SK-N-SH treated with all-trans-retinoic acid at 6 μM for 48 hours (cell line): ENCODE data around the gene RALGPS1.
A peak's percentile ranks its signal among the peaks of the same experiment; 100 is the strongest.

ENCODE experiments used
- ATAC-seq: fragments of 200-7000 bp; cut with Tn5 transposase; 3 replicates; pipeline ENCODE4 v1.9.1; 2020; ENCODE audit warnings: mild to moderate bottlenecking, moderate library complexity
- ARNTL ChIP-seq: fragments of 450-650 bp; formaldehyde crosslinking; IDR thresholded peaks from 2 replicates; pipeline ENCODE4 v1.5.0; 2020; ENCODE audit warnings: low read depth, mild to moderate bottlenecking, moderate library complexity, borderline replicate concordance
- BACH2 ChIP-seq: fragments of 250-450 bp; sonication (Bioruptor Pico); IDR thresholded peaks from 2 replicates; pipeline ENCODE4 v1.9.0; 2021; ENCODE audit warnings: mild to moderate bottlenecking, borderline replicate concordance
- ESRRG ChIP-seq: fragments of 250-450 bp; sonication (Bioruptor Pico); IDR thresholded peaks from 2 replicates; pipeline ENCODE4 v1.6.1; 2021; ENCODE audit warnings: mild to moderate bottlenecking
- GLIS3 ChIP-seq: fragments of 250-450 bp; sonication (Bioruptor Pico); IDR thresholded peaks from 2 replicates; pipeline ENCODE4 v1.5.0; 2020; ENCODE audit warnings: mild to moderate bottlenecking, moderate library complexity
- ISL1 ChIP-seq: fragments of 250-450 bp; sonication (Bioruptor Pico); IDR thresholded peaks from 2 replicates; pipeline ENCODE4 v2.1.2; 2022; ENCODE audit warnings: mild to moderate bottlenecking, moderate library complexity
- OSR1 ChIP-seq: fragments of 250-450 bp; sonication (Bioruptor Pico); IDR thresholded peaks from 2 replicates; pipeline ENCODE4 v1.8.0; 2022; ENCODE audit warnings: moderate library complexity, mild to moderate bottlenecking, inconsistent platforms
- RARB ChIP-seq: fragments of 250-450 bp; sonication (Bioruptor Pico); IDR thresholded peaks from 2 replicates; pipeline ENCODE4 v1.8.0; 2021; ENCODE audit warnings: mild to moderate bottlenecking, moderate library complexity
- TCF4 ChIP-seq: fragments of 250-450 bp; sonication (Bioruptor Pico); IDR thresholded peaks from 2 replicates; pipeline ENCODE4 v1.8.0; 2021; ENCODE audit warnings: mild to moderate bottlenecking, moderate library complexity, borderline replicate concordance
- ZC3H10 ChIP-seq: fragments of 250-450 bp; sonication (Bioruptor Pico); IDR thresholded peaks from 2 replicates; pipeline ENCODE4 v1.5.1; 2021; ENCODE audit warnings: mild to moderate bottlenecking, moderate library complexity
- ZFP3 ChIP-seq: fragments of 250-450 bp; sonication (Bioruptor Pico); IDR thresholded peaks from 2 replicates; pipeline ENCODE4 v1.5.0; 2020; ENCODE audit warnings: mild to moderate bottlenecking, moderate library complexity
- ZFP30 ChIP-seq: fragments of 450-650 bp; formaldehyde crosslinking; IDR thresholded peaks from 2 replicates; pipeline ENCODE4 v1.5.0; 2022; ENCODE audit warnings: mild to moderate bottlenecking, moderate library complexity
- ZNF565 ChIP-seq: fragments of 450-650 bp; formaldehyde crosslinking; conservative IDR thresholded peaks from 2 replicates; pipeline ENCODE4 v1.5.0; 2020; ENCODE audit warnings: low read depth, mild to moderate bottlenecking, moderate library complexity
- ZNF70 ChIP-seq: fragments of 450-650 bp; formaldehyde crosslinking; IDR thresholded peaks from 2 replicates; pipeline ENCODE4 v1.5.0; 2020; ENCODE audit warnings: mild to moderate bottlenecking, moderate library complexity
- ZNF8 ChIP-seq: fragments of 450-650 bp; formaldehyde crosslinking; IDR thresholded peaks from 2 replicates; pipeline ENCODE4 v1.5.0; 2020; ENCODE audit warnings: mild to moderate bottlenecking, moderate library complexity
- TF ChIP-seq, protein P1 (sequence below): fragments of 250-450 bp; sonication (Bioruptor Pico); IDR thresholded peaks from 2 replicates; pipeline ENCODE4 v1.5.1; 2021; ENCODE audit warnings: mild to moderate bottlenecking, moderate library complexity
- TF ChIP-seq, protein P2 (sequence below): fragments of 250-450 bp; sonication (Bioruptor Pico); IDR thresholded peaks from 2 replicates; pipeline ENCODE4 v1.8.0; 2020; ENCODE audit warnings: mild to moderate bottlenecking, moderate library complexity, borderline replicate concordance
- TF ChIP-seq, protein P3 (sequence below): fragments of 250-450 bp; sonication (Bioruptor Pico); IDR thresholded peaks from 2 replicates; pipeline ENCODE4 v1.5.0; 2020; ENCODE audit warnings: mild to moderate bottlenecking, moderate library complexity
- TF ChIP-seq, protein P4 (sequence below): fragments of 250-450 bp; sonication (Bioruptor Pico); IDR thresholded peaks from 2 replicates; pipeline ENCODE4 v1.8.0; 2021; ENCODE audit warnings: low read depth, mild to moderate bottlenecking, moderate library complexity, borderline replicate concordance
- TF ChIP-seq, protein P5 (sequence below): fragments of 250-450 bp; sonication (Bioruptor Pico); IDR thresholded peaks from 2 replicates; pipeline ENCODE4 v1.5.1; 2020; ENCODE audit warnings: low read depth, mild to moderate bottlenecking, moderate library complexity

The RALGPS1 gene

DNA sequence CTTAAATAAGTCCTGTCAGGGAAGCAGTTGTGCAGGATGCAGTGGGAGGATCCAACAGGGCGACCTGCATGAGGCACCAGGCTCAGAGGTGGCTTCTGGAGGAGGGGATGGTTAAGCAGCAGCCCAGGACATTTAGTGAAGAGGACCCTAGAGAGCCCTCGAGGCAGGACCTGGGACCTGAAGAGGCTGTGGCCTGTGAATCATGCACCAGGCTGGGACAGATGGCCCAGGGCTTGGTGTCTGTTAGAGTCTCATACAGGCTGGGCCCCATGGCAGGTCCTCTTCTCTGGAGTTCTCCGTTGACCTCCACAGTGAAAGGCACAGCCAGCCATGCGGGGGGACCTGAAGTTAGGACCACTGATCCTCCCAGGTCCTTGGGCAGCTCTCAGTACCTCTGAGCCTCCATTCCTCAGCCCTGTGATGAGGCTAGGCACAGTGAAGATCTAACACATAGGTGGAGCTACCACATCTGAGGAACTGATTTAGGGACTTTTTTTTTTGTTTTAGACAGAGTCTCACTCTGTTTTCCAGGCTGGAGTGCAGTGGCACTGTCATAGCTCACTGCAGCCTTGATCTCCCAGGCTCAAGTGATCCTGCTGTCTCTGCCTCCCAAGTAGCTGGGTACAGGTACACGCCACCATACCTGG lies 289.2 kb downstream of the RALGPS1 start:
- ATAC-seq, result no peak
- no peak for TF ChIP-seq ZFP3 (CRISPR knock-in tag)
- no peak for TF ChIP-seq ZFP30 (CRISPR knock-in tag)
- TF ChIP-seq, protein P1, sequence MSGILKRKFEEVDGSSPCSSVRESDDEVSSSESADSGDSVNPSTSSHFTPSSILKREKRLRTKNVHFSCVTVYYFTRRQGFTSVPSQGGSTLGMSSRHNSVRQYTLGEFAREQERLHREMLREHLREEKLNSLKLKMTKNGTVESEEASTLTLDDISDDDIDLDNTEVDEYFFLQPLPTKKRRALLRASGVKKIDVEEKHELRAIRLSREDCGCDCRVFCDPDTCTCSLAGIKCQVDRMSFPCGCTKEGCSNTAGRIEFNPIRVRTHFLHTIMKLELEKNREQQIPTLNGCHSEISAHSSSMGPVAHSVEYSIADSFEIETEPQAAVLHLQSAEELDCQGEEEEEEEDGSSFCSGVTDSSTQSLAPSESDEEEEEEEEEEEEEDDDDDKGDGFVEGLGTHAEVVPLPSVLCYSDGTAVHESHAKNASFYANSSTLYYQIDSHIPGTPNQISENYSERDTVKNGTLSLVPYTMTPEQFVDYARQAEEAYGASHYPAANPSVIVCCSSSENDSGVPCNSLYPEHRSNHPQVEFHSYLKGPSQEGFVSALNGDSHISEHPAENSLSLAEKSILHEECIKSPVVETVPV (CRISPR knock-in tag), result no peak
- no peak for TF ChIP-seq ZNF70 (CRISPR knock-in tag)
- TF ChIP-seq, protein P2, sequence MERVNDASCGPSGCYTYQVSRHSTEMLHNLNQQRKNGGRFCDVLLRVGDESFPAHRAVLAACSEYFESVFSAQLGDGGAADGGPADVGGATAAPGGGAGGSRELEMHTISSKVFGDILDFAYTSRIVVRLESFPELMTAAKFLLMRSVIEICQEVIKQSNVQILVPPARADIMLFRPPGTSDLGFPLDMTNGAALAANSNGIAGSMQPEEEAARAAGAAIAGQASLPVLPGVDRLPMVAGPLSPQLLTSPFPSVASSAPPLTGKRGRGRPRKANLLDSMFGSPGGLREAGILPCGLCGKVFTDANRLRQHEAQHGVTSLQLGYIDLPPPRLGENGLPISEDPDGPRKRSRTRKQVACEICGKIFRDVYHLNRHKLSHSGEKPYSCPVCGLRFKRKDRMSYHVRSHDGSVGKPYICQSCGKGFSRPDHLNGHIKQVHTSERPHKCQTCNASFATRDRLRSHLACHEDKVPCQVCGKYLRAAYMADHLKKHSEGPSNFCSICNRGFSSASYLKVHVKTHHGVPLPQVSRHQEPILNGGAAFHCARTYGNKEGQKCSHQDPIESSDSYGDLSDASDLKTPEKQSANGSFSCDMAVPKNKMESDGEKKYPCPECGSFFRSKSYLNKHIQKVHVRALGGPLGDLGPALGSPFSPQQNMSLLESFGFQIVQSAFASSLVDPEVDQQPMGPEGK, result no peak
- no peak for TF ChIP-seq ZNF565
- TF ChIP-seq, protein P3, sequence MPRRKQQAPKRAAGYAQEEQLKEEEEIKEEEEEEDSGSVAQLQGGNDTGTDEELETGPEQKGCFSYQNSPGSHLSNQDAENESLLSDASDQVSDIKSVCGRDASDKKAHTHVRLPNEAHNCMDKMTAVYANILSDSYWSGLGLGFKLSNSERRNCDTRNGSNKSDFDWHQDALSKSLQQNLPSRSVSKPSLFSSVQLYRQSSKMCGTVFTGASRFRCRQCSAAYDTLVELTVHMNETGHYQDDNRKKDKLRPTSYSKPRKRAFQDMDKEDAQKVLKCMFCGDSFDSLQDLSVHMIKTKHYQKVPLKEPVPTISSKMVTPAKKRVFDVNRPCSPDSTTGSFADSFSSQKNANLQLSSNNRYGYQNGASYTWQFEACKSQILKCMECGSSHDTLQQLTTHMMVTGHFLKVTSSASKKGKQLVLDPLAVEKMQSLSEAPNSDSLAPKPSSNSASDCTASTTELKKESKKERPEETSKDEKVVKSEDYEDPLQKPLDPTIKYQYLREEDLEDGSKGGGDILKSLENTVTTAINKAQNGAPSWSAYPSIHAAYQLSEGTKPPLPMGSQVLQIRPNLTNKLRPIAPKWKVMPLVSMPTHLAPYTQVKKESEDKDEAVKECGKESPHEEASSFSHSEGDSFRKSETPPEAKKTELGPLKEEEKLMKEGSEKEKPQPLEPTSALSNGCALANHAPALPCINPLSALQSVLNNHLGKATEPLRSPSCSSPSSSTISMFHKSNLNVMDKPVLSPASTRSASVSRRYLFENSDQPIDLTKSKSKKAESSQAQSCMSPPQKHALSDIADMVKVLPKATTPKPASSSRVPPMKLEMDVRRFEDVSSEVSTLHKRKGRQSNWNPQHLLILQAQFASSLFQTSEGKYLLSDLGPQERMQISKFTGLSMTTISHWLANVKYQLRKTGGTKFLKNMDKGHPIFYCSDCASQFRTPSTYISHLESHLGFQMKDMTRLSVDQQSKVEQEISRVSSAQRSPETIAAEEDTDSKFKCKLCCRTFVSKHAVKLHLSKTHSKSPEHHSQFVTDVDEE (CRISPR knock-in tag), result no peak
- TF ChIP-seq GLIS3 (CRISPR knock-in tag), result no peak
- no peak for TF ChIP-seq ISL1 (CRISPR knock-in tag)
- TF ChIP-seq TCF4 (CRISPR knock-in tag), result no peak
- TF ChIP-seq, protein P4, sequence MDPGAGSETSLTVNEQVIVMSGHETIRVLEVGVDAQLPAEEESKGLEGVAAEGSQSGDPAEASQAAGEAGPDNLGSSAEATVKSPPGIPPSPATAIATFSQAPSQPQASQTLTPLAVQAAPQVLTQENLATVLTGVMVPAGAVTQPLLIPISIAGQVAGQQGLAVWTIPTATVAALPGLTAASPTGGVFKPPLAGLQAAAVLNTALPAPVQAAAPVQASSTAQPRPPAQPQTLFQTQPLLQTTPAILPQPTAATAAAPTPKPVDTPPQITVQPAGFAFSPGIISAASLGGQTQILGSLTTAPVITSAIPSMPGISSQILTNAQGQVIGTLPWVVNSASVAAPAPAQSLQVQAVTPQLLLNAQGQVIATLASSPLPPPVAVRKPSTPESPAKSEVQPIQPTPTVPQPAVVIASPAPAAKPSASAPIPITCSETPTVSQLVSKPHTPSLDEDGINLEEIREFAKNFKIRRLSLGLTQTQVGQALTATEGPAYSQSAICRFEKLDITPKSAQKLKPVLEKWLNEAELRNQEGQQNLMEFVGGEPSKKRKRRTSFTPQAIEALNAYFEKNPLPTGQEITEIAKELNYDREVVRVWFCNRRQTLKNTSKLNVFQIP, result no peak

DNA sequence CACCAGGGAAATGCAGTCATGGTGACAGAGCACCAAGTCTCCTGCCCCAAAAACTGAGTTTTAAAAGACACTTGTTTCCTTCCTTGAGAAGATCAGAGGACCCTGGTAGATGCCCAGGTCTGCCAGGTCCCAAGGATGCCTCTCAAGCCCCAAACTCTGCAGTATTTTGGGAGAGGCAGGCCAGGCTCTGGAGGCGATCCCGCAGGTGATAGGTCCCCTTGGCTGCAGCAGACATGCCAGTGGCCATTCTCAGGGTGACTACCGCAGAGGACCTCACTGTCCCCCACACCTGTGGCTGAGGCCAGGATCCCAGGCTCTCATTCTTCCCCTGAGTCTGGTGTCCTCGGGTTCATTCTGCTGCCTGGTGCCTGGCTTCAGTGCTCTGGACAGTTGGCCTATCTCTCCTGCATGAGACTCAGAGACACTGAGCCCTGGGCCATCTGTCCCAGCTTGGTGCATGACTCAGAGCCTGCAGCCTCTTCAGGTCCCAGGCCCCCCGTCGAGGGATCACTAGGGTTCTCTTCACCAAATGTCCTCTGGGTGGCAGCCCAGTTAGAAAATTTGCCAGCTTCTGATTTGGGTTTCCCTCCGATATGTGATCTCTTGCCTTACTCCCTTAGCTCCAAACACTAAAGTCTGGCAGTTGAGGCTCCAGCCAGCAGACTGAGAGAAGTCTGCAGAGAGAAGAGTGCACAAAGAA lies 290.3 kb downstream of the RALGPS1 start:
- peak; percentile 50 for ATAC-seq
- TF ChIP-seq, protein P4, result no peak
- TF ChIP-seq ZNF70 (CRISPR knock-in tag) (no peak), BACH2 (CRISPR knock-in tag) (no peak), ZC3H10 (CRISPR knock-in tag) (no peak), ISL1 (CRISPR knock-in tag) (no peak), RARB (CRISPR knock-in tag) (no peak), GLIS3 (CRISPR knock-in tag) (no peak), ARNTL (CRISPR knock-in tag) (no peak), ZNF565 (no peak), ZNF8 (CRISPR knock-in tag) (no peak), OSR1 (CRISPR knock-in tag) (no peak), TCF4 (CRISPR knock-in tag) (no peak), ESRRG (no peak), ZFP3 (CRISPR knock-in tag) (no peak)
- TF ChIP-seq, protein P1 (CRISPR knock-in tag), result no peak
- TF ChIP-seq, protein P2, result no peak
- TF ChIP-seq, protein P5, sequence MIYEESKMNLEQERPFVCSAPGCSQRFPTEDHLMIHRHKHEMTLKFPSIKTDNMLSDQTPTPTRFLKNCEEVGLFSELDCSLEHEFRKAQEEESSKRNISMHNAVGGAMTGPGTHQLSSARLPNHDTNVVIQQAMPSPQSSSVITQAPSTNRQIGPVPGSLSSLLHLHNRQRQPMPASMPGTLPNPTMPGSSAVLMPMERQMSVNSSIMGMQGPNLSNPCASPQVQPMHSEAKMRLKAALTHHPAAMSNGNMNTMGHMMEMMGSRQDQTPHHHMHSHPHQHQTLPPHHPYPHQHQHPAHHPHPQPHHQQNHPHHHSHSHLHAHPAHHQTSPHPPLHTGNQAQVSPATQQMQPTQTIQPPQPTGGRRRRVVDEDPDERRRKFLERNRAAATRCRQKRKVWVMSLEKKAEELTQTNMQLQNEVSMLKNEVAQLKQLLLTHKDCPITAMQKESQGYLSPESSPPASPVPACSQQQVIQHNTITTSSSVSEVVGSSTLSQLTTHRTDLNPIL (CRISPR knock-in tag), result no peak
- TF ChIP-seq, protein P3 (CRISPR knock-in tag), result no peak
